Measurements from ENCODE around the gene SPOP.
"Not testable (repeated sequence)": the region's sequence is repeated elsewhere in the genome, so short reads cannot be mapped to it uniquely, and the experiment has no call there.

The SPOP gene

GRCh38 chr17:49571764-49572163 lies 106.1 kb downstream of the SPOP start:
- DNase-seq (ENCODE audit: low spot score), result no peak

DNA sequence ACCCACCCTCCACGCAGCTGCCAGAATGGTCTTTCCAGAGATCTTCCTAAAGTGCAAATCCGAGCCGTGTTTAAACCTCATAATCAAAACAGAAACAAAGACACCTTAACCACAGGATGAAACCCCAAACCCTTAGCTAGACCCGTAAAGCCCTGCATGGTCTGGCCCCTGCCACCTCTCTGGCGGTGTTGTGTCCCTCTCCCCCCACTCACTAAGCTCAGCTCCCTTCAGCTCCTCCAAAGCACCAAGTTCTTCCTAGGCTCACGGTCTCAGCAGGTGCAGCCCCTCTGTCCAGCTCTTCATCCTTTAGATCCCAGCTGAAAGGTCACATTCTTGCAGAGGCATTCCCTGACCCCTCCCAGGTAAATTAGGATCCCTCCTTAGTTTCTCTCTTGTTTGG lies 106.6 kb downstream of the SPOP start:
- DNase-seq (ENCODE audit: low spot score), result no peak

DNA sequence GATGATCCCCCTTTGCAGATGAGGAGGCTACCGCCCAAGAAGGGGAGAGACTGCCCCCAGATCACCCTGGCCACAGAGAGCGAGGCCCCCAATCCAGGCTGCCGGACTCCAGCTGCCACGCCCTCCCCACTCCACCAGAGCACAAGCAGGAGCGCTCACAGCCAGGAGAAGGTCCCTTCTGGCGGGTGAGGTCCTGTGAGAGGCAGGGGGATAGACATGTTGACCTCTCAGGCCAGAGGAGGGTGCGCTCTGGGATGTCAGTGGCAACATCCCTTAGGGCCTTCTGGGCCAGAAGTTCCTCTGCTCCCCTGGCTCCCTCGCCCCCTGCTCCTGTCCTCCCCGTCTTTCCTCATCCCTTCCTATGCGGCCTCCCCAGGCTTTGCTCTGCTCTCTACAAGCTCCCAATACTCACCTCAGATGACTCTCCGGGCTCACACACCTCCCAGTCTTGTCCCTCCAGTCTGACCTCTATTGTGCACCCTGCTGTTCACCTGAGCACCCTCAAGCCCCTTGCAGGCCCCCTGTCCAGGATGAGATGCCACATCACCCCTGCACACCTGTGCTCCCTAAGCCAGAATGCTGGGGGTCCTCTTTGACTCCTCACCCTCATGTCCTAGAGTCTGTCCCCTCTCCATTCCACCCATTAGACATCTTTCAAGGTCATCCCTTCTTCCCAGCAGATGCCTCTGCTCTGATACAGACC lies 107.2 kb downstream of the SPOP start:
- no peak for DNase-seq (ENCODE audit: low spot score)

- DNase-seq (ENCODE audit: low spot score), result not testable (repeated sequence)
These were observed 109.2 kb downstream of the SPOP start for GRCh38 chr17:49568695-49569047.

- DNase-seq (ENCODE audit: low spot score), result peak; percentile 78
These were observed 109.8 kb downstream of the SPOP start for GRCh38 chr17:49567871-49568694.

DNA sequence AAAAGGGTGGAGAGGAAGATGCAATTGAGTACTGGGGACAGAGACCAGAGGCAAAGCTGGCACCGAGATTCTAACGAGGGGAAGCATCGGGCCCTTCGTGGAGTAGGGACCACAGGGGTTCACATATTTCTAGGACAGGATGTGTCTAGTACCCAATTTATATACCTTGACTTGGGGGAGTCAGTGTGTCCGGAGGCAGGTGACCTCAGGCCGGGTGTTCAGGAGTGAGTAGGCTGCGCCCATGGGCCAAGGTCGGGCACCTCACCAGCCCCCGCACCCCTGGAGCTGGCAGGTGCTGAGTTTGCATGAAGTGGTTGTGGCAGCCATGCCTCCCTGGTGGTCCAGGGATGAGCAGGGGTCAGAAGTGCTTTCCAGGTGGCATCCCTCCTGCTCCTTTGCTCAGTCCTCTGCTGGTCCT lies 110.8 kb downstream of the SPOP start:
- DNase-seq (ENCODE audit: low spot score), result no peak

GRCh38 chr17:49566668-49567071 lies 111.2 kb downstream of the SPOP start:
- no peak for DNase-seq (ENCODE audit: low spot score)

DNA sequence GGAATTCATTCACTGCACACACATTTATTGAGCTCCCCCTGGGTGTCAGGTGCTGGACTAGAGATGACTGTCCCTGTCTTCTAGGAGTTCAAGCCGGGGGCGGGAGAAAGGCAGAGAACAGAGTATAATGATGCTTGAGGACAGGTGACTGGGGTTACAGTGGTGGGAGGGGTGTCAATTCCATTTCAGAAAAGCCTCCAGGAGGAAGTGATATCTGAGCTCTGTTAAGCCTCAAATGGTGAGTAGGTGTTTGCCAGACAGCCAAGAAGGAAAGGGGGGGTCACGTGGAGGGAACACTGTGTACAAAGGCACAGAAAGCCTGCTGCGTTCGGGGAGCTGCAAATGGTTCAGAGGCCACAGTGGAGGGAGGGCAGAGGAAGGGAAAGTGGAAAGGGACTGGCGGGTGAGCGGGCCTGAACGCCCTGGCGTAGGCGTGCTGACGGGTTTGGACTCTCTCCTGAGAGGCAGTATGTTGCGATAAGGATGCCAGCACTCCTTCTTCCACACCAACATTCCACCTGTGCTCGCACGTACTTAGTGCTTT lies 111.9 kb downstream of the SPOP start:
- no peak for DNase-seq (ENCODE audit: low spot score)

DNA sequence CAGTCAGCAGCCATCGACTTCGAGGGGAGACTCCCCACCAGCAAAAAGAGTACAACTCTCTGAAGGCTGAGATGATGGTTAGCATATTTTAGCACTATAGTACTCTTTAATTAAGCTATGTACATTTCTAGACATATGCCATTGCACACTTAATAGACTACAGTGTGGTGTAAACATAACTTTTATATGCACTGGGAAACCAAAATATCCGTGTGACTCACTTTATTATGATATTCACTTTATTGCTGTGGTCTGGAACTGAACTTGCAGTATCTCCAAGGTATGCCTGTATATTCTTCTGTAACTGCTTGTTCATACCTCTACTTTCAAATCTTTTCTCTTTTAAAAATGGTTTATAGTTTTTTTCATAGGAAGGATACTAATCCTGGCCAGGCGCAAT lies 113.3 kb downstream of the SPOP start:
- DNase-seq (ENCODE audit: low spot score), result no peak

- peak; percentile 31 for DNase-seq (ENCODE audit: low spot score)
These were observed 120.4 kb downstream of the SPOP start for GRCh38 chr17:49557312-49558024.

DNA sequence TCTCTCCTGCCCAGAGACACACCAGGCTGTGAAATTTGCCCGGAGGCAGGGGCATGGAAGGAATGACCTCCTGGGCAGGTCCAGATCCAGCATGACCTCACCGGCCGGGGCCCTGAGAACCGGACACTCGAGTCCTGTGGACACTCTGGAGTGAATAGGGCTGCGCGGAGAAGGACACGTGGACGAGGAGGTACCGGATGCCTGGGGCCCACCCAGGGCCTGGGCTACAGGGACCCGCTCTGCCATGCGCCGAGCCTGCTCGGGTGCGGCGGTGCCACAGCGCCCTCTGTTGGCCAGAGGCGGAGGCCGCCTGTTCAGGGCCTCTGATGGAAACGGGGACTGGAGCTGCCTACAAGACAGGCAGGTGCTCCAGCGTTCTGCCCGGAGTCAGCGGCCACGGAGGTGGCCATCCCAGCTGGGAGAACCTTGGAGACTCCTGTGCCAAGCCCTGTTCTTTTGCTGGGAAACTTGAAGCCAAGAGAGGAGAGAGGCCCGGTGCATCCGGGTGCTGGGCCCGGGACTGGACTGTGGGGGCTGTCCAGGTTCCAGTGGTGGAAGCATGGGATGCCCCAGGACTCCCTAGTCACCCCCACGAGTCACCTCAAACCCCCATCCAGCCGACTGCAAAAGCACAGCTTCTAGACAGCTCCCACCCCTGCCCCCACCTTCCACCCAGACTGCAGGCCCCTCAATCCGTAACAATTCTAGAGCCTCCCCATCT lies 121.5 kb downstream of the SPOP start:
- DNase-seq (ENCODE audit: low spot score), result peak; percentile 65

GRCh38 chr17:49555495-49556222 lies 122.2 kb downstream of the SPOP start:
- DNase-seq (ENCODE audit: low spot score), result no peak

- no peak for DNase-seq (ENCODE audit: low spot score)
These were observed 123.0 kb downstream of the SPOP start for GRCh38 chr17:49554694-49555494.

GRCh38 chr17:49553676-49554335 lies 124.1 kb downstream of the SPOP start:
- DNase-seq (ENCODE audit: low spot score), result no peak

- no peak for DNase-seq (ENCODE audit: low spot score)
These were observed 125.7 kb downstream of the SPOP start for GRCh38 chr17:49552070-49552751.

DNA sequence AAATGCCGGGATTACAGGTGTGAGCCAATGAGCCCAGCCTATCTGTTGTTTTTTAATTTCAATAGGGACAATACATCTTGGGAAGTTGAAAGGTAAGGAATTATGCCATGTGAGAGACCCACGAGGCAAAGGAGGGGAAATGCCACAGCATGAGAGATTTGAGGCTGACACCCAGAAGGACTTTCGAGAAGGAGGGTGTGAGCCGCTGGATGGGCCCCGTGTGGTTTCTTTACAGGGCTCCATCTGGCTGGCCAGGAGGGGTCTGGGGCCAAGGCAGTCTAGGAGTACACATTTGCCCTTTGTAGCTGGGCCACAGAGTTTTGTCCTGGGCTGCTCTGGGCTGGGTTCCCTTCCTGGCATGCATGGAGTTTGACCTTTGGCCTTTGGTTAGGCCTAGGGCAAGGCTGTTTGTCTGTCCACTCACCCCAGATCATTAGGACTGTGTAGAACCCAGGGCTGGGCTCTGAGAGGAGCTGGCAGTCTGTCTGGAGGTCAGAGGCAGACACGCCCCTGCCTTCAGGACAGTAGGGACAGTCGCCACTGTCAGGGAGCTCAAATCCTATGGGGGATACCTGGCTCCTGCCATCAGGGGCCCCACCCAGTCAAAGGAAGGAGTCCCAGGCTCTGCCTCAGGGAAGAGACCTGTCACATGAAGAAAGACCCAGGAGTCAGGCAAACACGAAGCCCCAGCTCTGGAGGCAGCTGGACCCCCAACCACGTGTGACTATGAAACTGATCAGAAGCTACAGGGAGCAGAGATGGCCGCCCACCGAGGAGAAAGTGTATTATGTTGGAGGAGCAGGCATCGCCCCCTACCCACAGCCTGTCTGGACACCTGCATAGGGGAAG lies 126.5 kb downstream of the SPOP start:
- DNase-seq (ENCODE audit: low spot score), result no peak

DNA sequence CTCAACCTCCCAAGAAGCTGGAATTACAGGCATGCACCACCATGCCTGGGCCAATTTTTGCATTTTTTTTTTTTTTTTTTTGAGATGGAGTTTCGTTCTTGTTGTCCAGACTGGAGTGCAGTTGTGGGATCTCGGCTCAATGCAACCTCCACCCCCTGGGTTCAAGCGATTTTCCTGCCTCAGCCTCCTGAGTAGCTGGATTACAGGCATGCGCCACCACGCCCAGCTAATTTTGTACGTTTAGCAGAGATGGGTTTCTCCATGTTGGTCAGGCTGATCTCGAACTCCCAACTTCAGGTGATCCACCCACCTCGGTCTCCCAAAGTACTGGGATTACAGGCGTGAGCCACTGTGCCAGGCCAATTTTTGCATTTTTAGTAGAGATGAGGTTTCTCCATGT lies 127.1 kb downstream of the SPOP start:
- not testable (repeated sequence) for DNase-seq (ENCODE audit: low spot score)
